ENCODE measurements around the gene NPAS2. TPM values are rescaled to one million over a fixed set of nuclear protein-coding genes. Genes with fewer than 3 reads are reported as not detected.

NPAS2 gene
- total and polyA plus RNA-seq, 2 of the 8 experiments (the other 6 are each of a cell fraction or from before 2014, with no cell fraction given), result 1.8 to 1.9 TPM

GRCh38 chr2:100929147-100929546 is 109.2 kb downstream of the NPAS2 start:
- H3K23me2 ChIP-seq (ENCODE audit: low read depth, low read length), result no peaks in the 10 kb centered on the region
- no peak overlapping the region for H3K18ac ChIP-seq (ENCODE audit: extremely low read depth, low read length)
- H3K79me1 ChIP-seq (ENCODE audit: low read depth, low read length), result no peaks in the 10 kb centered on the region
- POLR2A ChIA-PET (ENCODE audit: partially characterized antibody), result no interaction called here
- no peaks in the 10 kb centered on the region for H3K27me3 ChIP-seq (replicated peaks in 1 of 4; ENCODE audit: control insufficient read depth in 3 of 4, extremely low read depth in 1 of 4, insufficient read depth in 3 of 4, low read length in 3 of 4)
- FAIRE-seq (no peak), DNase-seq (ENCODE audit: low read depth in 1 of 2, low spot score in 2 of 2) (no peak)
- no peaks in the 10 kb centered on the region for H3K9me3 ChIP-seq (ENCODE audit: insufficient read depth in 2 of 2, low read depth in 1 of 2, low read length in 1 of 2)
- H4K20me1 ChIP-seq (replicated peaks in 1 of 2; ENCODE audit: control insufficient read depth in 1 of 2, insufficient read depth in 2 of 2, low read length in 2 of 2), result peaks cover 0 to 1% of the 10 kb centered on the region in 2 experiments
- H3K14ac ChIP-seq (ENCODE audit: insufficient read length), result no peak overlapping the region
- H3K56ac ChIP-seq (replicated peaks; ENCODE audit: insufficient read length, low read depth, low read length), result no peak overlapping the region
- H3K9ac ChIP-seq (replicated peaks in 1 of 4; ENCODE audit: extremely low read depth in 1 of 4, low read depth in 3 of 4, low read length in 3 of 4), result no peak overlapping the region
- H3K36me3 ChIP-seq (ENCODE audit: control insufficient read depth in 2 of 4, insufficient read depth in 4 of 4, low read length in 3 of 4), result no peaks in the 10 kb centered on the region
- H3K79me2 ChIP-seq (ENCODE audit: control insufficient read depth in 1 of 2, insufficient read depth in 2 of 2, low read length in 2 of 2), result no peaks in the 10 kb centered on the region
- H2BK12ac ChIP-seq (ENCODE audit: low read depth, low read length), result no peak overlapping the region
- no peak overlapping the region for H4K5ac ChIP-seq (ENCODE audit: insufficient read length, low read depth, low read length)
- CTCF ChIA-PET (ENCODE audit: partially characterized antibody), result interaction anchor here (0.5 to 3.4 kb wide), 7 partner anchors 10 to 152 kb away, joined by 3 to 24 read pairs (median 3); no protein-coding TSS in a partner anchor
- no peak overlapping the region for H2BK20ac ChIP-seq (ENCODE audit: low read length)
- no peak overlapping the region for H3K4ac ChIP-seq (replicated peaks; ENCODE audit: insufficient read length, low read depth, low read length)
- no peak overlapping the region for H3K4me2 ChIP-seq (ENCODE audit: insufficient read depth in 1 of 2, low read depth in 2 of 2, low read length in 2 of 2)
- H3K23ac ChIP-seq (ENCODE audit: insufficient read length), result no peak overlapping the region
- H4K8ac ChIP-seq (ENCODE audit: extremely low read depth, insufficient read depth, low read length), result no peak overlapping the region
- H3K4me1 ChIP-seq (replicated peaks in 1 of 4; ENCODE audit: control insufficient read depth in 3 of 4, insufficient read depth in 4 of 4, low read length in 3 of 4), result no peaks in the 10 kb centered on the region; a peak in 1 of 7 replicates
- H3K27ac ChIP-seq (ENCODE audit: low read depth, low read length), result no peak overlapping the region
- no peak overlapping the region for H2AFZ ChIP-seq (ENCODE audit: low read length)
- H3K4me3 ChIP-seq (ENCODE audit: extremely low read depth in 1 of 4, insufficient read depth in 2 of 4, low read depth in 3 of 4, low read length in 4 of 4), result no peak overlapping the region
- WGBS, 2 experiments (ENCODE audit: extremely low coverage in 1 of 2, insufficient coverage in 1 of 2, insufficient read length in 1 of 2, insufficient replicate concordance in 2 of 2, low coverage in 1 of 2, low lambda C conversion rate in 2 of 2, missing lambda C conversion rate in 1 of 2), result 100% methylated on average over 2 of the region's 2 CpGs; no CpG with 5 or more reads in 1 of the 2 experiments
- no peak overlapping the region for H2BK5ac ChIP-seq (ENCODE audit: low read depth, low read length)
- H2BK120ac ChIP-seq (replicated peaks; ENCODE audit: low read depth, low read length), result no peak overlapping the region
- no peak overlapping the region for H2AK5ac ChIP-seq (ENCODE audit: low read depth, low read length)
- no peak overlapping the region for H2BK15ac ChIP-seq (ENCODE audit: low read length)
- no peak overlapping the region for H4K91ac ChIP-seq (replicated peaks; ENCODE audit: insufficient read length, low read length)
- TF ChIP-seq SIN3A (conservative IDR thresholded peaks at IDR 0.05 in 1 of 2, IDR thresholded peaks at IDR 0.05 in 1 of 2; ENCODE audit: low read depth in 1 of 2, low read length in 2 of 2) (no peak), MAX (IDR thresholded peaks at IDR 0.05) (no peak), PHF8 (conservative IDR thresholded peaks at IDR 0.05; ENCODE audit: low read depth, low read length) (no peak), KDM1A (IDR thresholded peaks at IDR 0.05; ENCODE audit: borderline replicate concordance, low read length) (no peak), SAP30 (IDR thresholded peaks at IDR 0.05; ENCODE audit: insufficient read depth, insufficient replicate concordance, low read length) (no peak), BRCA1 (IDR thresholded peaks at IDR 0.05; ENCODE audit: low read depth, low read length) (no peak)

Measured in H1 (cell line).